NK-92 (cell line): ENCODE results near the gene C16orf54.
"Not testable (repeated sequence)": the region's sequence is repeated elsewhere in the genome, so short reads cannot be mapped to it uniquely, and the experiment has no call there.

Experiments
- DNase-seq: peaks from one replicate; lab custom pipeline; 2025; ENCODE audit not compliant: unreplicated experiment; lab: John Stamatoyannopoulos, UW

The C16orf54 gene

GRCh38 chr16:29769507-29769906, 23.7 kb upstream of the C16orf54 start:
- no peak for DNase-seq

GRCh38 chr16:29767062-29767461, 21.3 kb upstream of the C16orf54 start:
- no peak for DNase-seq

- DNase-seq: no peak
These were observed 20.8 kb upstream of the C16orf54 start for GRCh38 chr16:29766571-29766970.

- DNase-seq: no peak
These were observed 19.6 kb upstream of the C16orf54 start for GRCh38 chr16:29765167-29766032.

- DNase-seq: no peak
These were observed 17.5 kb upstream of the C16orf54 start for GRCh38 chr16:29763326-29763725.

- DNase-seq: no peak
These were observed 16.1 kb upstream of the C16orf54 start for GRCh38 chr16:29761882-29762281.

GRCh38 chr16:29761280-29761651, 15.5 kb upstream of the C16orf54 start:
- not testable (repeated sequence) for DNase-seq

- no peak for DNase-seq
These were observed 14.9 kb upstream of the C16orf54 start for GRCh38 chr16:29760567-29761279.

- no peak for DNase-seq
These were observed 12.2 kb upstream of the C16orf54 start for GRCh38 chr16:29757950-29758466.

GRCh38 chr16:29757086-29757485, 11.3 kb upstream of the C16orf54 start:
- DNase-seq: not testable (repeated sequence)

- no peak for DNase-seq
These were observed 10.9 kb upstream of the C16orf54 start for GRCh38 chr16:29756654-29757053.

GRCh38 chr16:29753516-29753915, 7.7 kb upstream of the C16orf54 start:
- DNase-seq: no peak

GRCh38 chr16:29748760-29749149, 3.0 kb upstream of the C16orf54 start:
- DNase-seq: not testable (repeated sequence)

- no peak for DNase-seq
These were observed 2.4 kb upstream of the C16orf54 start for GRCh38 chr16:29747947-29748759.

- not testable (repeated sequence) for DNase-seq
These were observed 728 bp upstream of the C16orf54 start for GRCh38 chr16:29746518-29746917.

- DNase-seq: no peak
These were observed 503 bp downstream of the C16orf54 start for GRCh38 chr16:29745121-29745852.

- DNase-seq: no peak
These were observed 1.2 kb downstream of the C16orf54 start for GRCh38 chr16:29744541-29745101.

- no peak for DNase-seq
These were observed 1.8 kb downstream of the C16orf54 start for GRCh38 chr16:29743827-29744531.

GRCh38 chr16:29743475-29743826, 2.3 kb downstream of the C16orf54 start:
- no peak for DNase-seq
